ENCODE measurements around the gene ATP2A1. TPM values are rescaled to one million over a fixed set of nuclear protein-coding genes. Genes with fewer than 3 reads are reported as not detected.
A peak's percentile ranks its signal among the peaks of the same experiment; 100 is the strongest.

Gene ATP2A1
- total and polyA plus RNA-seq, 2 of the 13 experiments (the other 11 are each of a cell fraction or from before 2014, with no cell fraction given): 3.2 to 12.5 TPM

DNA sequence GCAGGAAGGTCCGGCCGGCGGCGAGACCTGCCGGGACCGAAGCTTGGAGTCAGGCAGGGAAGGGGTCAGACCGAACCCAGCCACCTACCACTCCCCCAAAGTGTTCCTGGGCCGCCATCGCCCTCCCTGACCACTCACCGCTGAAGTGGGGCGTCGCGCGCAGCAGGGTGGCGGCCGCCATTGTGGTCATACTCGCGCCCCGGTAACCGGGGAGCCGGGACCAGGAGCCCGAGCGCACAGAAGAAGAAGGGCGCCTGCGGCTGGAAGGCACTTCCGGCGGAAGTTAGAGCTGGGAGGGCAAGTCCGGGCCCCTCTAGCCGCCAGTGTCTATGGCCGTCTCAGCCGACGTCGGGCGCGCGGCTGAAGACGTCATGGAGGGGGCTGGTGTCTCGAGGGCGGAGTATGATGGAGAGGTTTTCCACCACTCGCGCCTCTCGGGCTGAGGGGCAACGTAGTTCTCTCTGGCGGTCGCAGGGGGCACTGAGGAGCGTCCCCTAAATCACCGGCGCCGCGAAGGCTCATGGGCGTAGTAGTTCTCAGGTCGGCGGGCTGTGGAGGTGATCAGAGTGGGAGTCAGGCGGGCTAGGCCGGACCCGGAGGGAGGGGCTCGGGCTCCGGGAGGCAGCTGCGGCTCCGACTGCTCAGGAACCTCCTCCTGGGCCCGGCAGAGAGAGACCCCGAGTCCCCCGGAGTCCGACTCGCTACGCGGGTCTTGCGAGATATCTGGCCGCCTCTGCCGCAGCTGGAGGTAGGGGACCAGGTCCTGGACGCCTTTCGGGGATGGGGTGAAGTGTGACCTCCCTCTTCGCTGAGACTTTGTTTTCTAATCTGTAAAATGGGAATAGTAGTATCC lies 32.0 kb upstream of the ATP2A1 start, which contains the start of gene TUFM (continued):
- peak; percentile 68; the same call in 1 of the 2 replicates for TF ChIP-seq ZNF225 (CRISPR knock-in tag; IDR thresholded peaks at IDR 0.05)
- TF ChIP-seq RBM22 (optimal IDR thresholded peaks at IDR 0.05; ENCODE audit: low read length): no peak
- TF ChIP-seq MLLT10 (CRISPR knock-in tag; IDR thresholded peaks at IDR 0.05): peak; percentile 80; the same call in 1 of the 2 replicates
- TF ChIP-seq, protein P1, sequence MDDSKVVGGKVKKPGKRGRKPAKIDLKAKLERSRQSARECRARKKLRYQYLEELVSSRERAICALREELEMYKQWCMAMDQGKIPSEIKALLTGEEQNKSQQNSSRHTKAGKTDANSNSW (CRISPR knock-in tag; IDR thresholded peaks at IDR 0.05; ENCODE audit: borderline replicate concordance): no peak
- peak; percentile 94 for TF ChIP-seq ZSCAN9 (CRISPR knock-in tag; IDR thresholded peaks at IDR 0.05; ENCODE audit: borderline replicate concordance)
- peak; percentile 98 for TF ChIP-seq ZMYM3 (CRISPR knock-in tag; IDR thresholded peaks at IDR 0.05)
- TF ChIP-seq, protein P2, sequence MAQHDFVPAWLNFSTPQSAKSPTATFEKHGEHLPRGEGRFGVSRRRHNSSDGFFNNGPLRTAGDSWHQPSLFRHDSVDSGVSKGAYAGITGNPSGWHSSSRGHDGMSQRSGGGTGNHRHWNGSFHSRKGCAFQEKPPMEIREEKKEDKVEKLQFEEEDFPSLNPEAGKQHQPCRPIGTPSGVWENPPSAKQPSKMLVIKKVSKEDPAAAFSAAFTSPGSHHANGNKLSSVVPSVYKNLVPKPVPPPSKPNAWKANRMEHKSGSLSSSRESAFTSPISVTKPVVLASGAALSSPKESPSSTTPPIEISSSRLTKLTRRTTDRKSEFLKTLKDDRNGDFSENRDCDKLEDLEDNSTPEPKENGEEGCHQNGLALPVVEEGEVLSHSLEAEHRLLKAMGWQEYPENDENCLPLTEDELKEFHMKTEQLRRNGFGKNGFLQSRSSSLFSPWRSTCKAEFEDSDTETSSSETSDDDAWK (CRISPR knock-in tag; IDR thresholded peaks at IDR 0.05): no peak
- peak; percentile 78; the same call in 1 of the 3 replicates for TF ChIP-seq MXI1 (IDR thresholded peaks at IDR 0.05; ENCODE audit: borderline replicate concordance, low read depth, low read length)
- TF ChIP-seq, protein P3, sequence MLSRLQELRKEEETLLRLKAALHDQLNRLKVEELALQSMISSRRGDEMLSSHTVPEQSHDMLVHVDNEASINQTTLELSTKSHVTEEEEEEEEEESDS (CRISPR knock-in tag; IDR thresholded peaks at IDR 0.05; ENCODE audit: borderline replicate concordance): no peak
- peak; percentile 33 for TF ChIP-seq HNRNPK (IDR thresholded peaks at IDR 0.05; ENCODE audit: low read depth, low read length, poor library complexity, severe bottlenecking)
- peak; percentile 92 for TF ChIP-seq RBM39 (IDR thresholded peaks at IDR 0.05; ENCODE audit: low read depth, low read length, poor library complexity, severe bottlenecking)
- no peak; the same call in 1 of the 2 replicates for TF ChIP-seq NFE2L1 (CRISPR knock-in tag; IDR thresholded peaks at IDR 0.05; ENCODE audit: borderline replicate concordance)
- TF ChIP-seq KMT2B (CRISPR knock-in tag; IDR thresholded peaks at IDR 0.05): peak; percentile 94
- TF ChIP-seq, protein P4, sequence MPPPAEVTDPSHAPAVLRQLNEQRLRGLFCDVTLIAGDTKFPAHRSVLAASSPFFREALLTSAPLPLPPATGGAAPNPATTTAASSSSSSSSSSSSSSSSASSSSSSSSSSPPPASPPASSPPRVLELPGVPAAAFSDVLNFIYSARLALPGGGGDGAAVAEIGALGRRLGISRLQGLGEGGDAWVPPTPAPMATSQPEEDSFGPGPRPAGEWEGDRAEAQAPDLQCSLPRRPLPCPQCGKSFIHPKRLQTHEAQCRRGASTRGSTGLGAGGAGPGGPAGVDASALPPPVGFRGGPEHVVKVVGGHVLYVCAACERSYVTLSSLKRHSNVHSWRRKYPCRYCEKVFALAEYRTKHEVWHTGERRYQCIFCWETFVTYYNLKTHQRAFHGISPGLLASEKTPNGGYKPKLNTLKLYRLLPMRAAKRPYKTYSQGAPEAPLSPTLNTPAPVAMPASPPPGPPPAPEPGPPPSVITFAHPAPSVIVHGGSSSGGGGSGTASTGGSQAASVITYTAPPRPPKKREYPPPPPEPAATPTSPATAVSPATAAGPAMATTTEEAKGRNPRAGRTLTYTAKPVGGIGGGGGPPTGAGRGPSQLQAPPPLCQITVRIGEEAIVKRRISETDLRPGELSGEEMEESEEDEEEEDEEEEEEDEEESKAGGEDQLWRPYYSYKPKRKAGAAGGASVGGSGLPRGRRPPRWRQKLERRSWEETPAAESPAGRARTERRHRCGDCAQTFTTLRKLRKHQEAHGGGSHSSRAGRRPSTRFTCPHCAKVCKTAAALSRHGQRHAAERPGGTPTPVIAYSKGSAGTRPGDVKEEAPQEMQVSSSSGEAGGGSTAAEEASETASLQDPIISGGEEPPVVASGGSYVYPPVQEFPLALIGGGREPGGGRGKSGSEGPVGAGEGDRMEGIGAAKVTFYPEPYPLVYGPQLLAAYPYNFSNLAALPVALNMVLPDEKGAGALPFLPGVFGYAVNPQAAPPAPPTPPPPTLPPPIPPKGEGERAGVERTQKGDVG (CRISPR knock-in tag; IDR thresholded peaks at IDR 0.05; ENCODE audit: borderline replicate concordance): peak; percentile 86
- no peak; the same call in 1 of the 2 replicates for TF ChIP-seq ZNF513 (CRISPR knock-in tag; conservative IDR thresholded peaks at IDR 0.05)
- peak; percentile 99 for TF ChIP-seq CREM (IDR thresholded peaks at IDR 0.05)
- peak; percentile 86 for TF ChIP-seq CREM (CRISPR knock-in tag; IDR thresholded peaks at IDR 0.05)
- TF ChIP-seq PLRG1 (conservative IDR thresholded peaks at IDR 0.05): no peak
- no peak for TF ChIP-seq FOXO4 (CRISPR knock-in tag; conservative IDR thresholded peaks at IDR 0.05)
- peak; percentile 12; the same call in 1 of the 2 replicates for TF ChIP-seq BRCA1 (CRISPR knock-in tag; IDR thresholded peaks at IDR 0.05)
- TF ChIP-seq MEIS1 (CRISPR knock-in tag; IDR thresholded peaks at IDR 0.05; ENCODE audit: borderline replicate concordance): peak; percentile 89; the same call in 1 of the 2 replicates

Data from HepG2 (cell line).